Breast epithelium (tissue), 4 donors: ENCODE results near the gene FRS3. TPM values are rescaled to one million over a fixed set of nuclear protein-coding genes. Genes with fewer than 3 reads are reported as not detected.

Source experiments
- DNase-seq, 2 donors: peaks; one replicate each; pipeline ENCODE4 v3.0.0-alpha.2; 2019; ENCODE audit warnings: low spot score in 2 of 2
- H3K27ac ChIP-seq, 2 donors: fragments of 200-600 bp; sonication (generic) in 1 of 2; one replicate each; pipeline ENCODE4 v1.5.1; 2016 to 2019; ENCODE audit warnings: mild to moderate bottlenecking in 1 of 2
- H3K27me3 ChIP-seq, 2 donors: fragments of 200-600 bp; sonication (generic) in 1 of 2; one replicate each; pipeline versions ENCODE4 v1.5.1 to v1.6.0; 2017 to 2019; ENCODE audit warnings: control low read depth in 1 of 2, mild to moderate bottlenecking in 1 of 2
- H3K36me3 ChIP-seq: fragments of 200-600 bp; one replicate; pipeline ENCODE4 v1.5.1; 2019
- H3K4me1 ChIP-seq, 2 donors: fragments of 200-600 bp; sonication (generic); one replicate each; pipeline ENCODE4 v1.5.1; 2016 to 2019; ENCODE audit warnings: control low read depth in 1 of 2
- H3K4me3 ChIP-seq, 3 donors: fragments of 200-600 bp; sonication (generic); 1 replicate in 2 of 3; 2 replicates in 1 of 3; pipeline ENCODE4 v1.5.1; 2016 to 2019; ENCODE audit warnings: mild to moderate bottlenecking in 3 of 3, moderate library complexity in 2 of 3
- H3K9me3 ChIP-seq, 2 donors: fragments of 200-600 bp; sonication (generic) in 1 of 2; one replicate each; pipeline ENCODE4 v1.5.1; 2016 to 2019; ENCODE audit warnings: control low read depth in 1 of 2
- CTCF ChIP-seq, 3 donors: fragments of 450-650 bp; IDR thresholded peaks; one replicate each; pipeline ENCODE4 v1.5.1; 2016 to 2017; ENCODE audit warnings: antibody characterized with exemption in 3 of 3, mild to moderate bottlenecking in 3 of 3, moderate library complexity in 3 of 3
- POLR2A ChIP-seq: fragments of 450-650 bp; IDR thresholded peaks from one replicate; pipeline ENCODE4 v1.6.1; 2016; ENCODE audit warnings: antibody characterized with exemption, mild to moderate bottlenecking, moderate library complexity
- POLR2AphosphoS5 ChIP-seq, 3 donors: sonication (generic); formaldehyde crosslinking; IDR thresholded peaks; one replicate each; pipeline ENCODE4 v1.6.1; 2017; ENCODE audit warnings: antibody characterized with exemption in 3 of 3
- intact Hi-C: fragments of 100-400 bp; cut with DNase I; formaldehyde crosslinking; loops from one replicate; pipeline ENCODE4 v1.15.1; 2023; ENCODE audit warnings: low total_unique reads
- total RNA-seq, 3 donors: library from RNA; depleted of rRNA; stranded (reverse); fragments of >200 nt; gene quantifications; one replicate each; pipeline ENCODE4 v1.1.0, GENCODE V29; 2016

FRS3 gene
- total RNA-seq, 3 donors from 2014 or later, result 3.5 to 4.3 (median 3.8) TPM

DNA sequence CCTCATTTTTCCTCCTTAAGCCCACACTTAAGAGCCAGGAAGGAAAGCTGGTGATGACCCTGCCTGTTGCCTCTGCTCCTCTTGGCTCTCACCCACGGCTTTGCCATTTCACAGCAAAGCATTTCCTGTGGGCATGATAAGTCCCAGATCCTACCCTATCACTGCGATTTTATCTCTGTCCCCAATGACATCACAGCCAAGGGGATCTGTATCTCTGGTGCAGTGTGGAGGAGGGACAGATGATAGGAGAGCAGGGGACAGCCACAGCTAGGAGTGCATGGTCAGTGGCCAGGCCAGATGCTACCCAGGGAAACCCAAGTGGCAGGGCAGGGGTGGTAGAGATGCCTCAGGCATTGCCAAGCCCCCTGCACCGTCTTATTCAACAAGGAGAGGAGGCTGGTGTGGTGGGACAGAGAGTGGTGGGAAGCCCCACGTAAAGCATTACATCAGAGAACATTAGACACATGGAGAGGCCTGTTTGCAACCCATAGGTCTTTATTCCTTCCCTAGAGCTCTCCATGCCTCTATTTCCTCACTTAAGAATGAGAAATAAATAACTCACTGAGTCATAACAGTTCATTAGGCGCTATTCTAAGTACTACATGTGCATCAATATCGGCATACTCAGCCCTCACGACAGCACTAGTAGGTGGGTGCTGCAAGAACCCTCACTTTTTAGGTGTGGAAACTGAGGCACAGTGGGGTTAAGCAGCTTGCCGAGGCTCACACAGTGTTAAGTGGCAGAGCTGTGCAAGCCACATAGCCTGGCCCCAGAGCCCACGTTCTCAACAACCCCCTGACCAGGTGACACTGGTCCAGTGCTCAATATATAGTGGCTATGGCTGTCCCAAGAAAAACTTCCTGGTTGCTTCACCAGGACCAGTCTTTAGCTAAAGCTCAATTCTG is 48.9 kb downstream of the FRS3 start:
- peak overlapping the region in 1 of 3 donors; percentile 11 for H3K4me3 ChIP-seq

DNA sequence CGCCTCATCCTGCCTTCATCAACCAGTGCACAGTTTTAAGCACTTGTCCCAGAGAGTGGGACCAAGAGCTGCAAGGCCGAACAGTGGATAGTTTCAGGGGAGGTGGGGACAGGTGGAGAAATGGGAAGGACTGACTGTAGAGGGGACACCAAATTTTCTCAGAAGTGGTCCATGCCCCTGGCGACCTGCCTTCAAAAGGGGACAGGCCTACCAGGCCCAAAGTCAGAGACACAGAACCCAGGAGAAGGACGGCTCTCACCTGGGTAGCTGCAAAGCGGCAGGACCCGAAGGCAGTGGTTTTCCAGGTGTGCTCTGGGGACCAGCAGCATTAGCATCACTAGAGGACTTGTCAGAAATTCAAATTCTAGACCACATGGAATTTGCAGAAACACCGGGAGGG is 50.1 kb downstream of the FRS3 start:
- no peaks in the 10 kb centered on the region for H3K36me3 ChIP-seq
- no peak overlapping the region for H3K4me3 ChIP-seq
- no peak for DNase-seq
- intact Hi-C loops, result no loop called here
- H3K4me1 ChIP-seq, result peaks cover 7 to 14% of the 10 kb centered on the region in 2 donors
- TF ChIP-seq POLR2A (no peak), POLR2AphosphoS5 (IDR thresholded peaks at IDR 0.05) (no peak)
- no peaks in the 10 kb centered on the region for H3K9me3 ChIP-seq
- H3K27ac ChIP-seq, result peak overlapping the region in 1 of 2 donors; percentile 82
- no peaks in the 10 kb centered on the region for H3K27me3 ChIP-seq

More for the DNA sequence above, 48.9 kb downstream of the FRS3 start:
- no peaks in the 10 kb centered on the region for H3K36me3 ChIP-seq
- intact Hi-C loops, result no loop called here
- no peaks in the 10 kb centered on the region for H3K27me3 ChIP-seq
- DNase-seq, result no peak
- TF ChIP-seq POLR2A, result no peak
- TF ChIP-seq CTCF (IDR thresholded peaks at IDR 0.05), result no peak
- no peak for TF ChIP-seq POLR2AphosphoS5 (IDR thresholded peaks at IDR 0.05)
- peak overlapping the region in 1 of 2 donors; percentile 25 for H3K27ac ChIP-seq
- peaks cover 4 to 14% of the 10 kb centered on the region in 2 donors for H3K4me1 ChIP-seq
- H3K9me3 ChIP-seq, result no peaks in the 10 kb centered on the region

- DNase-seq, result no peak
- H3K4me1 ChIP-seq, result peaks cover 8 to 15% of the 10 kb centered on the region in 2 donors
- H3K27ac ChIP-seq, result peak overlapping the region; percentile 82 to 84
- no peaks in the 10 kb centered on the region for H3K36me3 ChIP-seq
- H3K9me3 ChIP-seq, result no peaks in the 10 kb centered on the region
- no peak overlapping the region for H3K4me3 ChIP-seq
- intact Hi-C loops, result no loop called here
- TF ChIP-seq POLR2AphosphoS5 (IDR thresholded peaks at IDR 0.05) (no peak), POLR2A (no peak), CTCF (IDR thresholded peaks at IDR 0.05) (no peak)
- no peaks in the 10 kb centered on the region for H3K27me3 ChIP-seq
These were observed 50.7 kb downstream of the FRS3 start for GRCh38 chr6:41728954-41729353.

DNA sequence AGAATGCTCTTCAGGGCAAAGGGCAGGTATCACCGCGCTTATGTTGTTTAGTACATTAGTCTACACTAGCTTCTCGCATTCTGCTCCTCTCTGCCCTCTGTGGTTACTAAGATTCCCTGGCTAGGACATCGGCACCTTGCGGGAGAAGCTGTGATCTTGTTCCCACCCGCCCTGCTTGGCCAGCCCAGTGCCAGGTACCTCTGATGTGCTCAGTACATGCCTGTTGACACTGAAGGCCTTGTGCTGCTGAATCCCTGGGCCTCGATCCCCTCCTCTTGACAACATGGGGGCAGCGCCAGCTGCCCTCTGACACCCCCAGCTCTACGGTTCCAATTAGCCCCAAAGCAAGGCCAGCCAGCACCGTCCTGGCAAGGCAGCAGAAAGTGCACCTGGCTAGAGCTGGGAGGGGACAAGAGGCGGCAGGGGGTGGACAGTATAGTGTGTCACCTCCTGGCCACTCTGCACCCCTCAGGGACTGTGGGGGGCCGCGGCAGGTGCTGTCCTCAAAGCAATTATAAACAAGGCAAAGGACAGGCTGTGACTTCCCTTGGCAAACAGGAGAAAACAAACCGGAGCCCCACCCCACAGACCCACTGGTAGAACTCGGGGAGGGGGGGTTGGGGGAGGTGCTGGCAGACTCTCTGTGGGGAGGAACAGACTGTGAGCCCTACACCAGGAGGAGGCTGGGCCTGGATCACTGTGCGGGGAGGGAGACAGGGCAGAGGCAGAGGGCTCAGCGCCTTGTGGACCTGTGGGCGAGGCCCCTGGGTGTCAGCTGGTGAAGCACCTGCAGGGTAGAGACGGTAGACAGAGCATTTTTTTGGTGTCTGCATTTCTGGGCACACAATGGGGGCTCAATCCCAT is 51.4 kb downstream of the FRS3 start:
- Histone ChIP-seq H3K9me3 (no peaks in the 10 kb centered on the region), H3K36me3 (no peaks in the 10 kb centered on the region), H3K4me3 (peak overlapping the region in 1 of 3 donors; percentile 31), H3K27ac (peak overlapping the region; percentile 82 to 84), H3K27me3 (no peaks in the 10 kb centered on the region), H3K4me1 (peaks cover 12 to 18% of the 10 kb centered on the region in 2 donors)
- TF ChIP-seq POLR2A (no peak), CTCF (IDR thresholded peaks at IDR 0.05) (no peak), POLR2AphosphoS5 (IDR thresholded peaks at IDR 0.05) (no peak)
- intact Hi-C loops, result no loop called here
- peak in 1 of 2 donors; percentile 71 for DNase-seq

DNA sequence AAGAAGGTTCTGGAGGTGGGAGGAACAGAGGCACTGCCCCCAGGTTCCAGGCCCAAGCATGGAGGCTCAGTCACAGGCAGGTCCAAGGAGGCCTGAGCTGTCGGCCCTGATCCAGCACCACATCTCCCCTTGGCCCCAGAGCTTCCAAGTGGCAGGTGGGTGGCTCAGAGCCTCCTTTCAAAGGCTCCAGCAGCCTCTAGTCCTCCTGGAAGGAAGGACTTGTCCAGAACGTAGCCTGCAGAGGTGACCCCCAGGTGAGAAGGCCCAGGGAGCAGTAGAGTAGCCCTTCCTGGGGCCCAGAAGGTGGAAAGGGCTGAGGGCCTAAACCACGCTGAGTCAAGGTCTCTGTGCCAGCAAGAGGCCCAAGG is 52.0 kb downstream of the FRS3 start:
- peaks cover 13% of the 10 kb centered on the region in 2 donors for H3K4me1 ChIP-seq
- H3K9me3 ChIP-seq, result no peaks in the 10 kb centered on the region
- intact Hi-C loops, result no loop called here
- no peak for DNase-seq
- H3K27ac ChIP-seq, result peak overlapping the region; percentile 82 to 84
- H3K27me3 ChIP-seq, result no peaks in the 10 kb centered on the region
- H3K4me3 ChIP-seq, result no peak overlapping the region
- no peaks in the 10 kb centered on the region for H3K36me3 ChIP-seq
- no peak for TF ChIP-seq POLR2A
- TF ChIP-seq POLR2AphosphoS5 (IDR thresholded peaks at IDR 0.05), result no peak
- TF ChIP-seq CTCF (IDR thresholded peaks at IDR 0.05), result no peak
